Measurements from ENCODE around the gene KRTAP4-8.
"Not testable (repeated sequence)": the region's sequence is repeated elsewhere in the genome, so short reads cannot be mapped to it uniquely, and the experiment has no call there.

KRTAP4-8 gene

DNA sequence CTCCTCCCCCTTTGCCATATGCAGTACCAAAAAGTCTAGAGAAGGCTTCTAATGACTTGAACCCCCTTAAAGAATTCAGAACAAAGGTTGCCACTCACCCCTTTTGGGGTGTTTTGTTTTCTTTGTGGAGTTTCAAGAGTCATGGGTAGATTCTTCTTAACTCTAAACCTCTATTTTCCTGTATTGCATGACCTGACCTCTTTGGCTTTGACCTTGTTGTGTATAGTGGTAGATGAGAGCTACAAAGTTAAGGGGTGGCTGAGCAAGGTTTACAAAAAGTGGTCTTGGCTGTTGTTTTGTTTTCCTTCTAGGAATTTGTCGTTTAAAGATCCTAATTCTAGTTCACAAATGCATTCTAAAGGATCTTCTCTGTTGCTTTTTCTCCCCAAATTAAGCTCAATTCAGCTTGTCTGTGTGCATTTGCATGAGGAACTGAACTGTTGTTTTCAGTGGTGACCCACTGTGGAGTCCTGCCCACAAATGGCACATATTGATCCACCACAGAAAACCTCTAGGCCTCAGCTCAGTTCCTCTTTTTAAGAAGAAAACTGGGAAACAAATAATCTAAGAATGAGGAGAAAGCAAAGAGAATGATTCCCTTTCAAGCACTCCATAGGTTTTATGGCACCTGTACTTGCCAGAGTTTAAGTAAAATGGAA, 10.9 kb upstream of the KRTAP4-8 start:
- not testable (repeated sequence) for DNase-seq (ENCODE audit: low read depth)

DNA sequence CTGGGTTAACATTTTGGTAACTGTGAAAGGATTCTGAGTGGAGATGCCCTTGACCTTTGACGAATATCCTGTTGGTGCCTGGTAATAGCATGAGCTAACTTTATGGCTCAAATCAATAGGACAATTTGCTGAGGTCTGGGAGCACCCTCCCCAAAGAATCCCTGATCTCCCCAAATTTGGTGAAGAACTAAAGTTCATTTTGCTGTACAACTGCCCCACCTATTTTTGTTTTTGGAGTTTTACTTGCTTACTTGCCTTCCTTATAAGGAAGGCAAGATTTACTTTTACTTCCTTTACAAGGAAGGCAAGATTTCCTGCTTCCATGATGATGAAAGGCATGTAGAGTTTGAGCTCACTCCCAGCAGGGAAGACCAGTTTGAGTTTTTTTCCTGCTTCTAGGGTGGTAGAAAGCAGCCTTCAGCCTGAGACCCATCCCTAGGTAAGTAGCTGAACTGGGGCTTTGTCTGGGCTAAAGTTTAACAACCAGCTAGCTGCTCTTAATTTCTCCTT, 10.1 kb upstream of the KRTAP4-8 start:
- DNase-seq (ENCODE audit: low read depth), result no peak

DNA sequence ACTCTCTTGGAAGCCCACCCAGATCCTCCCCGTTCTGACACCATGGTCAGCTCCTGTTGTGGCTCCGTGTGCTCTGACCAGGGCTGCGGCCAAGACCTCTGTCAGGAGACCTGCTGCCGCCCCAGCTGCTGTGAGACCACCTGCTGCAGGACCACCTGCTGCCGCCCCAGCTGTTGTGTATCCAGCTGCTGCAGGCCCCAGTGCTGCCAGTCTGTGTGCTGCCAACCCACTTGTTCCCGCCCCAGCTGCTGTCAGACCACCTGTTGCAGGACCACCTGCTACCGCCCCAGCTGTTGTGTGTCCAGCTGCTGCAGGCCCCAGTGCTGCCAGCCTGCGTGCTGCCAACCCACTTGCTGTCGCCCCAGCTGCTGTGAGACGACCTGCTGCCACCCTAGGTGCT, 7.4 kb upstream of the KRTAP4-8 start, which contains the start of gene KRTAP4-9:
KRTAP4-9 (plus strand) TSS at position 43 of the 400 bp plus-strand sequence; CDS start at position 43, 0 bp downstream.
- not testable (repeated sequence) for DNase-seq (ENCODE audit: low read depth)

DNA sequence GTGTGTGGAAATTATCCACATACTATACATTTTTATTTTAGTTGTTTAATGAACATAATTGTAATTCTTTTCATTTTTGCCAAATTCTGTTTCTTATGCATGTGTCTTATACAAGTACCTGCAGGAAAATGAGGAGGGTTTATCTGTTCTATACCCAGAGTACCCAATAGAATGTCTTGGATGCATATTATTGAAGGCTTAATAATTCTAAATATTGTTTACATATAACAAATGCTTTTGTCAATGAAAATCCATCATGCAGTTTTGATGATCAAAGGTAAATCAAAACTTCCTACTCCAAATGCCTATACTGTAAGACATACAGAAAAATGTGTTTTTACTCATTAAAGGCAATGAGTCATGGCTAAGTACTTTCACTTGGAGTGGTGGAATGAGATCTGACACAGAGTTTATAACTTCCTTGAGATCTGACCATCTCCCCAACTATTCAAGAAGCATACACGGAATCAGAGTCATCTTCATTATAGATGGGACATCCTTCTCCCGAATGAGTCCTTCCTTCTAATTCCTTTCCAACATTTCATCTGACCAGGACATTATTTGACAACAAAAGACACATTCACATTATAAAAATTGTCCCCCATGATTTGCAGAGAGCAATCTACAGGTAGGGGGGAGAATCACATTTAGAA, 6.6 kb upstream of the KRTAP4-8 start:
- DNase-seq (ENCODE audit: low read depth), result peak; percentile 16

DNA sequence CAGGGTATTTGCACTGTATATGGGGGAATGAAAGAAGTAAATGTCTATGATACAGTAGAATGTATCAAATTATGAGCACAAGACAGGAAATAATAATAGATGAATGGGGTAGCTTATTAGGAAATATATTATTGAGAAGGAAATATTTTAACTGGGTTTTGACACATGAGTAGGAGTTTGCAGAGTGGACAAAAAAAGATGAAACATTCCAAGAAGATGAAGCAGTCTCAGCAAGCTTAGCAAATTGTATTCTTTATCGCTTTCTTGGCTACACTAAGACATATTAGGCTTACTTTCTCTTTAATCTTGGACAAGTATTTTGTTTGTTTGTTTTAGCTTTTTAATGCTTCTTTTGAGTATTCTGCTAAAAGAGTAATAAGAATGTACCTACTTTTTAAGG, 6.0 kb upstream of the KRTAP4-8 start:
- no peak for DNase-seq (ENCODE audit: low read depth)

DNA sequence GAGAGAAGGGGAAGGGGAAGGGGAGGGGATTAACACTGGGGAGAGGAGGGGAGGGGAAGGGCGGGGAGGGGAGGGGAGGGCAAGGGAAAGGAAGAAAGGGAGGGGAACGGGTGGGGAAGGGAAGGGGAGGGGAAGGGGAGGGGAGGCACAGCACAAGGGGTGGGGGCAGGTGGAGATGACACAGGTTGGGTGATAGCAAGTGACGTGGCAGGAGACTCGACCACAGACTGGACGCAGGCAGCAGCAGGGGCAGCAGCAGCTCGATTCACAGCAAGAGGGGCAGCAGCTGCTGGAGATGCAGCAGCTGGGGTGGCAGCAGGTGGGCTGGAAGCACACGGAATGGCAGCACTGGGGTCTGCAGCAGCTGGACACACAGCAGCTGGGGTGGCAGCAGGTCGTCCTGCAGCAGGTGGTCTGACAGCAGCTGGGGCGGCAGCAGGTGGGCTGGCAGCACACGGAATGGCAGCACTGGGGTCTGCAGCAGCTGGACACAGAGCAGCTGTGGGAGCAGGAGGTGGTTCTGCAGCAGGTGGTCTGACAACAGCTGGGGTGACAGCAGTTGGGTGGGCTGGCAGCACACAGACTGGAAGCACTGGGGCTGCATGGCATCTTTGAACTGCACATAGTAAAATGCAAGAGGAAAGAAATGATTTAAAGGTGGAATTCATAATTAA, 3.8 kb upstream of the KRTAP4-8 start, which contains the start of gene KRTAP4-16:
KRTAP4-16 (minus strand) TSS at position 624 of the 674 bp plus-strand sequence; CDS start at position 624, 0 bp downstream.
- no peak for DNase-seq (ENCODE audit: low read depth)

DNA sequence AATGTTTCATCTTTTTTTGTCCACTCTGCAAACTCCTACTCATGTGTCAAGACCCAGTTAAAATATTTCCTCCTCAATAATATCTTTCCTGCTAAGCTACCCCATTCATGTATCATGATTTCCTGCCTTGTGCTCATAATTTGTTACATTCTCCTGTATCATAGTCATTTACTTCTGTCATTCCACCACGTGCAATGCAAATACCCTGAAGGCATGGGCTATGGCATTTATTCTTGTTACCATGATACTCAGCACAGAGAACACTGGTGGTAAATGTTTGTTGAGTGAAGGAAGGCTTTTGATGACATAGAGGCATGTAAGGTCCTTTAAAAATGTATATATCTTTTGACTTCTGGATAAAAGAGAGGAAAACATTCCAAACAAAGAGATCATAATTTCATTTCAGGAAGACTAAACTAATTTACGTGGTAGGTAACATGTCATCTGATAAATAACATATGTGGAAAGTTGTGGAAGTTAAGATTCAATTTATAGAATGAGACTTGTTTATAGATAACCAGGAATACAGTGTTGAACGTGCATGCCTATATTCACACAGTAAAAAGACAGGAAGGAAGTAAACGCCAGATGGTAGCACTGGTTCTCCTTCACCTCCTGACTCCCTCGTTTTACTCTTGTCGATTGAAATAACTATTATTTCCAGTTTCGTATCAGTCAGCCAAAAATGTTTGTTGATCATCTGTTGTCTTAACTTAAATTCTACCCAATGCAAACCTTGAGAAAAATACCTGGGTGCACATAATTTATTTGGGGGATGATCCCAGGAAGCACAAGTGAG, 1.9 kb upstream of the KRTAP4-8 start:
- DNase-seq (ENCODE audit: low read depth), result peak; percentile 18

DNA sequence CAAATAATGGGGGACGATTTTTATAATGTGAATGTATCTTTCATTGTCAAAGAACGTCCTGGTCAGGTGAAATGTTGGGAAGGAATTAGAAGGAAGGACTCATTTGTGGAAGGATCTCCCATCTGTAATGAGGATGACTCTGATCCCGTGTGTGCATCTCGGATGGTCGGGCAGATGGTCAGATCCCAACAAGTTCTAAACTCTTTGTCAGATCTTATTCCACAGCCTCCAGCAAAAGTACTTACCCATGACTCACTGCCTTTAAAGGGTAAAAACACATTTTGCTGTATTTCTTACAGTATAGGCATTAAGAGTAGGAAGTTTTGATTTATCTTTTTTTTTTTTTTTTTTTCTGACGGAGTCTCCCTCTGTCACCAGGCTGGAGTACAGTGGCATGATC, 539 bp upstream of the KRTAP4-8 start:
- DNase-seq (ENCODE audit: low read depth), result no peak

DNA sequence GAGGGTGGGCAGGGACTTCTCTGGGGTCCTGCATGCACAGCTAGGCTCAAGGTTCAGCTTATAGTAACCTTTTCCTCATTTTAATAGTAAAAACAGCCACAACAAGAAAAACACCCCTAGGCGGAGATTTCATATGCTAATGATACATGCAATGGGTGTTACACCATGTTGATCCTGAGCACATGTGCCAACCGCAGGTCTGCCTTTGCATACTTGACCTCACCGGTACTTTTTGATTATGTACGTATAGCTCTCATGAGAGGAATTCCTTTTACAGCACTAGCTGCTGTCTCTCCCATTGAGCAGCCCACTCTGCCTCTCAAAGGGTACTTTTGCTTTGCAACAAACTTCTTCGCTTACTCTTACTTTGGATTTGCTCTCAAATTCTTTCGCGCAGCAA, 1.9 kb downstream of the KRTAP4-8 start:
- DNase-seq (ENCODE audit: low read depth), result no peak

DNA sequence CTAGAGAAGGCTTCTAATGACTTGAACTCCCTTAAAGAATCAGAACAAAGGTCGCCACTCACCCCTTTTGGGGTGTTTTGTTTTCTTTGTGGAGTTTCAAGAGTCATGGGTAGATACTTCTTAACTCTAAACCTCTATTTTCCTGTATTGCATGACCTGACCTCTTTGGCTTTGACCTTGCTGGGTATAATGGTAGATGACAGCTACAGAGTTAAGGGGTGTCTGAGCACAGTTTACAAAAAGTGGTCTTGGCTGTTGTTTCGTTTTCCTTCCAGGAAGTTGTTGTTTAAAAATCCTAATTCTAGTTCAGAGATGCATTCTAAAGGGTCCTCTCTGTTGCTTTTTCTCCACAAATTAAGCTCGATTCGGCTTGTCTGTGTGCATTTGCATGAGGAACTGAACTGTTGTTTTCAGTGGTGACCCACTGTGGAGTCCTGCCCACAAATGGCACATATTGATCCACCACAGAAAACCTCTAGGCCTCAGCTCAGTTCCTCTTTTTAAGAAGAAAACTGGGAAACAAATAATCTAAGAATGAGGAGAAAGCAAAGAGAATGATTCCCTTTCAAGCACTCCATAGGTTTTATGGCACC, 9.1 kb downstream of the KRTAP4-8 start:
- not testable (repeated sequence) for DNase-seq (ENCODE audit: low read depth)

DNA sequence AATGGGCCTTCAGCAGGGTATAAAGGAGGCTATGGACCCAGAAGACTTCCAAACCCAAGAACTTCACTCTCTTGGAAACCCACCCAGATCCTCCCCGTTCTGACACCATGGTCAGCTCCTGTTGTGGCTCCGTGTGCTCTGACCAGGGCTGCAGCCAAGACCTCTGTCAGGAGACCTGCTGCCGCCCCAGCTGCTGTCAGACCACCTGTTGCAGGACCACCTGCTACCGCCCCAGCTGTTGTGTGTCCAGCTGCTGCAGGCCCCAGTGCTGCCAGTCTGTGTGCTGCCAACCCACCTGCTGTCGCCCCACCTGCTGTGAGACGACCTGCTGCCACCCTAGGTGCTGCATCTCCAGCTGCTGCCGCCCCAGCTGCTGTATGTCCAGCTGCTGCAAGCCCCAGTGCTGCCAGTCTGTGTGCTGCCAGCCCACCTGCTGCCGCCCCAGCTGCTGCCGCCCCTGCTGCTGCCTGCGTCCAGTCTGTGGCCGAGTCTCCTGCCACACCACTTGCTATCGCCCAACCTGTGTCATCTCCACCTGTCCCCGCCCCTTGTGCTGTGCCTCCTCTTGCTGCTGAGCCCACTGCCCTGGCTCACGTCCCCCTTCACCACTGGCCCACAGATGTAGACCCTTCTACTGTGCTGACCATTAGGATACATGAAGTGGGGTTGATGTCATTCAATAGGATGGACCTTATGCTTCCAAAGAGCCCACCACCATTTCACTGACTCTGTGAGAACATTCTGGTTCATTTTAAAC, 13.7 kb downstream of the KRTAP4-8 start, which contains the start of gene KRTAP4-7:
KRTAP4-7 (plus strand) TSS at position 51 of the 757 bp plus-strand sequence; CDS start at position 108, 57 bp downstream.
- DNase-seq (ENCODE audit: low read depth), result not testable (repeated sequence)

DNA sequence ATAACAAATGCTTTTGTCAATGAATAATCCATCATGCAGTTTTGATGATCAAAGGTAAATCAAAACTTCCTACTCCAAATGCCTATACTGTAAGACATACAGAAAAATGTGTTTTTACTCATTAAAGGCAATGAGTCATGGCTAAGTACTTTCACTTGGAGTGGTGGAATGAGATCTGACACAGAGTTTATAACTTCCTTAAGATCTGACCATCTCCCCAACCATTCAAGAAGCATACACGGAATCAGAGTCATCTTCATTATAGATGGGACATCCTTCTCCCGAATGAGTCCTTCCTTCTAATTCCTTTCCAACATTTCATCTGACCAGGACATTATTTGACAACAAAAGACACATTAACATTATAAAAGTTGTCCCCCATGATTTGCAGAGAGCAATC, 14.5 kb downstream of the KRTAP4-8 start:
- not testable (repeated sequence) for DNase-seq (ENCODE audit: low read depth)

DNA sequence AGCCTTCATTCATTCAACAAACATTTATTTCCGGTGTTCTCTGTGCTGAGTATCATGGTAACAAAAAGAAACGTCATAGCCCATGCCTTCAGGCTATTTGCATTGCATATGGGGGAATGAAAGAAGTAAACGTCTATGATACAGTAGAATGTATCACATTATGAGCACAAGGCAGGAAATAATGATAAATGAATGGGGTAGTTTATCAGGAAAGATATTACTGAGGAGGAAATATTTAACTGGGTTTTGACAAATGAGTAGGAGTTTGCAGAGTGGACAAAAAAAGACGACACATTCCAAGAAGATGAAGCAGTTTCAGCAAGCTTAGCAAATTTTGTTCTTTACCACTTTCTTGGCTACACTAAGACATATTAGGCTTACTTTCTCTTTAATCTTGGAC, 15.3 kb downstream of the KRTAP4-8 start:
- DNase-seq (ENCODE audit: low read depth), result no peak

DNA sequence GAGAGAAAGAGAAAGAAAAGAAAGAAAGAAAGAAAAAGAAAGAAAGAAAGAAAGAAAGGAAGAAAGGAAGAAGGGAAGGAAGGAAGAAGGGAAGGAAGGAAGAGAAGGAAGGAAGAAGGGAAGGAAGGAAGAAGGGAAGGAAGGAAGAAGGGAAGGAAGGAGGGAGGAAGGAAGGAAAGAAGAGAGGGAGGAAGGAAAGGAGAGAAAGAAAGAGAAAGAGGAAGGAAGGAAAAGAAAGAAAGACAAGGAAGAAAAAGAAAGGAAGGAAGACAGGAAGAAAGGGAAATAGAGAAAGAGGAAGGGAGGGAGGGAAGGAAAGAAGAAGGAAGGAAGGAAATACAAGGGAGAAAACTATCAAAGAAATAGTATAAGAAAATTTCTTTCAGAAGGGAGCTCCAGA, 21.2 kb downstream of the KRTAP4-8 start:
- DNase-seq (ENCODE audit: low read depth), result no peak

DNA sequence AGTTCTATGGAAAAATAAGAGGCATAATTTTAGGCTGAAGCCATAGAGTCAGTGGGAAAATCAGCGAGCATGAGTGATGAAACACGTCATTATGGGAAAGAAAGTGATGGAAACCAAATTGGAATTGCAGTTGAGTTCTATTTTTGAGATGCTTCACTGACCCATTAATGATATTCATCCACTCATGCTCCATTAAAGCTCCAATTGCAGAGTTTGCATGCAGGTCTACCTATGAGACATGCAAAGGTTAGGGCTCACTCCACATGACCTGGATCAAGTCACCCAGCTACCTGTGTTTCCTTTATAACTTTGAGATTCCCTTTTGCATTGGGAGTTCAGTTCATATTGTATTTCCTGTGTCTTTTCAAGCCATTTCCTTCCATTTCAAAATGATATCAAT, 24.3 kb downstream of the KRTAP4-8 start:
- no peak for DNase-seq (ENCODE audit: low read depth)

DNA sequence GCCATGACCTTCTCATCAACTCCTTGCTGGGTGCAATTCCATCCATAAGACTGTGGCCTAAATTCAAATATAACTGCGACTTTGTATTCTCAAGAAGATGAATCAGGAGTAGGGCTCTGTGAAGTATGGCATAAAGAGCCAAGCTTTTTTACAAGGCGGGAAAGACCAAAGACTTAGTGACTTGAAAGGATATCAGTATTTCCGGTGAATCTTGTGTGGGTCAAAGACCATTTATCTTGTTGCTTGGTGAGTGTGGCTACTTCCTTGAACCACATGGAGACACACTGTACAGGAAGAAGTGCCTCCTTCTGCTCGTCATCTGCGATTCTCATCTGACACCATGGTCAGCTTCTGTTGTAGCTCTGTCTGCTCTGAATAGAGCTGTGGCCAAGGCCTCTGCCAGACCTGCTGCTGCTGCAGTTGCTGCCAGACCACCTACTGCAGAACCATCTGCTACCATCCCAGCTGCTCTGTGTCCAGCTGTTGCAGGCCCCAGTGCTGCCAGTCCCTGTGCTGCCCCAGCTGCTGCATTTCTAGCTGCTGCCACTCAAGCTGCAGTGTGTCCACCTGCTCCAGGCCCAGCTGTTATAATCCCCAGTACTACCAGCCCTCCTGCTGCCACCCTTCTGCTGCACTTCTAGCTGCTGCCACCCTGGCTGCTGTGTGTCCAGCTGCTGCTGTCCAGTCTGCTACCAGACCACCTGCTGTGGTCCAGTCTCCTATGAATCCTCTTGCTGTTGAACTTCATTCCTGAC, 26.2 kb downstream of the KRTAP4-8 start:
- DNase-seq (ENCODE audit: low read depth), result no peak

DNA sequence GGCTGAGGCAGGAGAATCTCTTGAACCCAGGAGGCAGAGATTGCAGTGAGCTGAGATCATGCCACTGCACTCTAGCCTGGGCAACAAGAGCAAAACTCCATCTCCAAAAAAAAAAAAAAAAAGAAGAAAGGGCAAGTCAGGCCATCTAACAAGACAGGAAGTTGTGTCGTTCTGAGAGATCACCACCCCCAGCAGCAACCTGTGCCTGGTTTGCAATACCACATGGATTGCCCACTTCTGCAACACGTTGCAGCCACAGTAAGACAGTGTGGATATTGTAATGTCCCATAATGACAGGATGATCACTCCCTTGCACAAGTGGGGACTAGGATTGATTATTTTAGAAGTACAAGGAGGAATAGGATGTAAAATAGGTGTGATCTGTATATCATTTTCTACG, 28.9 kb downstream of the KRTAP4-8 start:
- DNase-seq (ENCODE audit: low read depth), result no peak

DNA sequence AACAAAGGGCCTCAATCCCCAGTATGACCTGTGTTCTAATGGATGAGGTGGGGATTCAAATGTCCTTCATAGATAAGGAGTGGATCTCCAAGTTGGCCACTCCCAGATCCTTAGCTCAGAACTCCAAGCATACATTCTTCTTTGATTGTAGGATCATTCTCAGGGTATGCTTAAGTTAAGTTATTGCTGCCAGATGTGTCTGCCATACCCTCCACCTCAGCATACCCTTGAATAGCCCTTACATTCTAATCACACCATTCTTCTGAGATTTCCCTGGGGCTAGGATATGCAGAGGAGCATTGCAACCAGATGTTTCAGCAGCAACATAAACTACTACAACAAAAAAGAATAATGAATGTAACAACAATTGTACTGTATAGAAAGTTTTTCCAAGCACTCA, 30.7 kb downstream of the KRTAP4-8 start:
- no peak for DNase-seq (ENCODE audit: low read depth)

DNA sequence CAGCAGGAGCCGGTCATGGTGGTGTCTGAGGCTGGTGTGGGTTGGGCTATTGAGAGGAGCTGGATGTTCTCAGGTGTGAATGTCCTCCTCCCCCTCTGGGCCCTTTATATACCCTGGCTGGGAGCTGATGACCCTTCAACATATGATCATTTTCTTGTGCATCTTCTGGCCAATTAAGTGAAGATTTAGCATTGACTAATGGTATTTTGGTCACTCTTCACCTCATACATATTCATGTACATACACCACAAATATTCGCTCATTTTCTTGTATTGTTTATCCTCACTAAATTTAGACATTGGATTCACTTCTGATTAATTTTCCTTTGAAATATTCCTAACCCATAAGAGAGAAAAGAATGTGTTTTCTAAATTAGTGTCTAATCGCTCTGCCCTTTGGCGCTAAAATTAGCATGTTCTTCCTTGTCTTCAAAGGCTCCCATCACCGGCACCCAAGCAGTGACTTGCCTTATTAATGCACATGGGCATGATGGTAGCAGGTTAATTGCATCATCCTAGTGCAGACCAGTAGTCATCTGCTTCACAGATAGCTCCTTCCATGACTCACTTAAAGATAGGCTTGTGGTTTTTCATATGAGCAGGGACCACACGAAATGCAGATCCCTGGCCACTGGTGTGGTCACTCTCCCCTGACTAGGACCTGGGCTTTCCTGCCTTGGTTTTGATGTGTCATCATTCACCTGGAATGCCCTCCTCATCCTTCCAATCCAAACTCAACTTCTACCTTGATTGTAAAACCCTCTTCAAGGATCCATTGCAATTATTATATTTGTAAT, 31.9 kb downstream of the KRTAP4-8 start, which contains the start of gene KRTAP2-4:
KRTAP2-4 (minus strand) TSS at position 51 of the 796 bp plus-strand sequence; CDS start at position 17, 34 bp downstream.
- DNase-seq (ENCODE audit: low read depth), result peak; percentile 46

Data from stromal cell of bone marrow (primary cell).